NCI-H2029 treated with DMSO at 0.1 percent for 48 hours (cell line): ENCODE measurements around the gene ST6GALNAC2.
"Not testable (repeated sequence)": the region's sequence is repeated elsewhere in the genome, so short reads cannot be mapped to it uniquely, and the experiment has no call there.

Source experiments
- DNase-seq: peaks from one replicate; lab custom pipeline; 2025; lab: John Stamatoyannopoulos, UW

Gene ST6GALNAC2

DNA sequence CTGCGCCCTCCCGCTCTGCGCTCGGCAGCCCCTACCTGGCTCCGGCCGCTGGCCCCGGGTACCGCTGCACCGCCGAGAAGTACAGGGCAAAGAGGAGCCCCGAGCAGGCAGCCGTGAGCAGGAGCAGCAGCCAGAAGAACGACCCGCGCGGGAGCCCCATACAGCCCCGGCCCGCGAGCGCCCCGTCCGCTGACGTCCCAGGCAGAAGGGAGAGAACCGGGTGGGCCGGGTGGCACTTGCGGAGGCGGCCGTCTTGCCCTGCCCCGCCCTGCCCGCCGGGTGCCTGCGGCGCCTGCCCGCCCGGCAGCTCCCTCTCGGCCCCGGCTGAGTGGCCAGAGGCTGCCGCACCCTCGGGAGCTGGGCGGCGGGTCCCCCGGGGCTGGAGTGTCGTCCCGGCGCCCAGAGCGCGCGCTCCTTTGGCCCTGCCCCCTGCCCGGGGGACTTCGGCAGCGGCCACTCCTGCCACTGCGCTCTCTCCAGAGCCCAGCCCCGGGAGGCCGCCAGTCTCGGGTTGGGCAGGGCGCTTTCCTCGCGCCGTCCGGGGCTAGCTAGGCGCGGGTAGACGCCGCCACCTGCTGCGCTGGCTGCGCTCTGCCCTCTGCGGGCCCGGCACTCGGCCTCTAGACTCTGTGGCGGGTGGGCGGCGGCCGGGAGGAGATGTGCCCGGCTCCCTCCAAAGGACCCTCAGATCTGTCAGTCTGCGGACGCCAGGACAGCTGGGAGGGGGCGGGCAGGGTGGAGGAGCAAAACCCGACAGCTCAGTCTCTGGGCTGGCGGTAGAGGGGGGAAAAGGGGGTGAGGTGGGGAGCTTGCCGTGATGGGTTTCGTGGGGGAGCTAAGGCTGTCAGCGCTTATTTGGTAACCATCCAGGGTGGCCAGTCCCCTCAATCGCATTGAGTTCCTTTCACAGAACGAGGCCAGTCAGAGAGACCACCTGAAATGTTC lies at the start of gene ST6GALNAC2:
Gene ST6GALNAC2 (minus strand): TSS at position 212 of the 945 bp plus-strand sequence. CDS start 52 bp downstream, at position 160.
- no peak for DNase-seq

DNA sequence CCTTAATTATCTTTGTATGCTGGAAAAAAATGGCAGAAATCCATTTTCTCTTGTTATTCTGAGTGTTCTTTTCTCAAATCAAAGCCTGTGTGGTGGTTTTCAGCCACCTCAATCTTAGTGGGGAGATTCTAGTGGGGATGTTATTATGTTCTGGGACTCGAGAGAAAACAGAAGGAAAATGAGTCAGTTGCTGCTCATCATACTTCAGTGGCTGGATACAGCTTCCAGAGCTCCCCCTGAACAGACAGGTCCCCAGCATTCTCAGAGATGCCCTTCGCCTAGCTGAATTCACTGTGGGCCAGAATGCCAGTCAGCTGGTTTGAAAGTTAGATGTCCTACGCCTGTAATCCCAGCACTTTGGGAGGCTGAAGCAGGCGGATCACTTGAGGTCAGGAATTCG lies 49.4 kb upstream of the ST6GALNAC2 start:
- DNase-seq: no peak

DNA sequence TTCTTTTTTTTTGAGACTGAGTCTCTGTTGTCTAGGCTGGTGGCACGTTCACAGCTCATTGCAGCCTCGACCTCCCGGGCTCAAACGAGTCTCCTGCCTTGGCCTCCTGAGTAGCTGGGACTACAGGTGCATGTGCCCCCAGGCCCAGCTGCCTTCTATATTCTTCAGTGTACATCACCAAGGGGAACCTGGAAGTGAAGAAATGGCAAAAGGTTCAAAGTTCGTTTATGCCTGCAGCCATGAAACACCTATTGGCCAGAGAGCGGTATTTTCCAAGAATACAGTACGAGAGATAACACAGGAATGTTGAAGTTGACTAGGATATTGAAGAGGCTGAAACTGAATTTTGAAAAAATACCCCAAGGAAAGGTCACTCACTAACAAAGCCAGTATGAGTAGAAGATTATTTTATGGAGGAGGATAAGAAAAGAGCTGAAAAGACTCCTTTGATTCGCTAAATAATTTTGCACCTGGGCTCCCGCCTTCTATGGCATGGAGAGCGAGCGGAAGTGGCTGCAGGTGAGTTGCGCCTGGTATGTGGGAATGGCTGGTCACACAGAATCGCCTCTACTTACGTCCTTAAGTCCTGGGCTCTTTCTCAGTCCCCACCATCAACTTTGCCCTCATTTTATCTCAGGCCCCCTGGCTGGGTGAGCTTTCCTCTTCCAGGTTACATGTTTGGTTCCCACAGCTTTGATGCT lies 48.1 kb upstream of the ST6GALNAC2 start:
- DNase-seq: no peak

DNA sequence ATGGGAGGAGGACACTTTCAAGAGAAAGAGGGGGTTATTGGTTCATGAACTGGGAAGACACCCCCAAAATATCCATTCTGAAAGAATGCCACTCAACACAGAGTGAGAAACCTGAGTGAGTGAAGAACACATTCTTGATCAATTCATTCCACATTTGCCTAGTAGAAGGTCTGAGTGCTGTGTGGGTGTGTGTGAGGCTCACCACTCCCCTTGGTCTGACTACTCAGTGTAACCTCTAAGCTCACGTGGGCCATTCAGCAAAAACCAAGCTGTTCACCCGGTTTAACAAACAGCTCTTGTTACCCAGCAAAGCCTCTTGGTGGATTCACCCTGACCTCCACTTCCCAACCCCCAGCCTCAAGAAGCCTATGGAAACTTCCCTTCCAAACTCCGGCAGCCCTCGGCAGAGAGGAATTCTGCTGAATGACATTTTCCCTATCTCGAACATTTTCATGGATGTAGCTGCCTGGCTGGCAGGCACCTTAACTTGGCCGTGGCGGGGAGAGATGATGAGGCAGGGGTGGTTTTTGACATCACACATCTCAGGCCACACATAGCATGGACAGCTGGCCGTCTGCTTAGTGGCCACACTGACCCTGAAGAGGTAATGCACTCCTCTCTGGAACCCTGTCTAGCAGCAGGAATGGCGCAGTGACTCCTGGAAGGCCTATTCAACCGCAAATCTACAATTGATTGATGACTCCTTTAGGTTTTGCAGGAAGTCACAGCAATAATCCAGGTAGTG lies 46.3 kb upstream of the ST6GALNAC2 start:
- DNase-seq: no peak

DNA sequence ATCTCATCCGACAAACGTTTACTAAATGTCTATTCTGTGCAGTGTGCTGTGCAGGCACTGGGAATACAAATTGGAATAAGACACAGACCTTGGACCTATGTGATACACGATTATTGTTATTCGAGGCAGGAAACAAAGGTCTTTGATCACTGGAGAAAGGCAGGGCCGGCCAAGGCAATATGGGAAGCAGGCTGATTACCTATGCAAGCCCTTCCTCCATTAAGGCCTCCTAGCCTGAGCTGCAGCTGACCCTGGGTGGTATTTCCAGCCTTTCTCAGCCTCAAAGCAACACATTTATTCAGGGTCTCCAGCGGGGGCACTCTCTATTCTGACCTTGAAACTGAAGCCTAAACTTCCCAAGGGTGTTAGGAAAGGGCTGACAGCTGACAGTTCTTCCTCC lies 44.5 kb upstream of the ST6GALNAC2 start:
- DNase-seq: no peak

DNA sequence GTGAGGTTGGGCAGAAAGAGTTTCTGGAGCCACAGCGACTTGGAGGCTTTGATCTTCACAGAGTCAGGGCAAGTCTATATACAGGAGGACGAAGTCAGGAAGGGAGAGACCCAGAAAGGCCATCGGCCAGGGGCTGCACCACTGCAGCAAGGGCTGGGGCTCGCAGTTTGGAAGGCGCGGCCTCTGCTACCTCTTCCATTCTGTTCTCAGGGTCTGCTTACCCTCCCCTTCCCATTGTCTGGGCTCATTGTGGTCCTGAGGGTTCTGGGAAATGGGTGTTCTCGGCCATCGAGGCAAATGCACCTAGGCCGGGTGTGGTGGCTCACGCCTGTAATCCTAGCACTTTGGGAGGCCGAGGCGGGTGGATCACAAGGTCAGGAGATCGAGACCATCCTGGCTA lies 41.9 kb upstream of the ST6GALNAC2 start:
- no peak for DNase-seq

DNA sequence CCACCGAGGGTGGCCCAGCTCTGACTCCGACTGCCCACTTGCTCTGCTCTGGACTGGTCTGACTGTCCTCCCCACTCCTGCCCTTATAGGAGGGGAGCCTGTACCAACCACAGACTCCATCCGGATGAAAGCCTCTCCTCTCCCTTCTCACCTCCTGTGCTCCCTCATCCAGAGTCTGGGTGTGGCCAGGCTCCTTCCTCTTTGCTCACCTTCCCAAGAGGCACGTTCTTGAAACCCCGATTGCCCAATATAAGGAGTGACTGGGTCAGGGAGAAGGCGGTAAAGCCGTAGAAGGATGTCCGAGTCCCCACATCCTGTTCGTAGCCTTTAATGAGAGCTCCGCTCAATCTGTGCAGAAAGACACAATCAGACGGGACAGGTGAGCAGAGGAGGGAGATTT lies 40.8 kb upstream of the ST6GALNAC2 start:
- no peak for DNase-seq

DNA sequence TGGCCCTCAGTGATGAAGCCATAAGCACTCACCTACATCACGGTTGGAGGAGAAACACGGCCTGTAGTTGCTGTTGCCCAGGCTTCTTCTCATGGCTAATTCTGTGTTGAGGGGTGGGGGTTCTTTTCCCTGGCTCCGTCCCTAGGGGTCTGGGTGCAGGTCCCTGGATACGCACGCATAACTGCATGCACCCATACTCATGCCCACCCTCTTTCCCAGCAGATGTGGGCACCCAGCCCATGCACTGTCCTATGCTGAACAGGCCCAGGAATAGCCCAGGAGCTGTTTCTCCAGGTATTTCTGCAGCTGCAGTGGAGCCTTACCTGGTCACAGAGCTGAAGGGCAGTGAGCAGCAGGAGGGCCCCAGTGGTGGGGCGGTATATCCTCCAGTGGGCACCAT lies 39.8 kb upstream of the ST6GALNAC2 start:
- DNase-seq: no peak

DNA sequence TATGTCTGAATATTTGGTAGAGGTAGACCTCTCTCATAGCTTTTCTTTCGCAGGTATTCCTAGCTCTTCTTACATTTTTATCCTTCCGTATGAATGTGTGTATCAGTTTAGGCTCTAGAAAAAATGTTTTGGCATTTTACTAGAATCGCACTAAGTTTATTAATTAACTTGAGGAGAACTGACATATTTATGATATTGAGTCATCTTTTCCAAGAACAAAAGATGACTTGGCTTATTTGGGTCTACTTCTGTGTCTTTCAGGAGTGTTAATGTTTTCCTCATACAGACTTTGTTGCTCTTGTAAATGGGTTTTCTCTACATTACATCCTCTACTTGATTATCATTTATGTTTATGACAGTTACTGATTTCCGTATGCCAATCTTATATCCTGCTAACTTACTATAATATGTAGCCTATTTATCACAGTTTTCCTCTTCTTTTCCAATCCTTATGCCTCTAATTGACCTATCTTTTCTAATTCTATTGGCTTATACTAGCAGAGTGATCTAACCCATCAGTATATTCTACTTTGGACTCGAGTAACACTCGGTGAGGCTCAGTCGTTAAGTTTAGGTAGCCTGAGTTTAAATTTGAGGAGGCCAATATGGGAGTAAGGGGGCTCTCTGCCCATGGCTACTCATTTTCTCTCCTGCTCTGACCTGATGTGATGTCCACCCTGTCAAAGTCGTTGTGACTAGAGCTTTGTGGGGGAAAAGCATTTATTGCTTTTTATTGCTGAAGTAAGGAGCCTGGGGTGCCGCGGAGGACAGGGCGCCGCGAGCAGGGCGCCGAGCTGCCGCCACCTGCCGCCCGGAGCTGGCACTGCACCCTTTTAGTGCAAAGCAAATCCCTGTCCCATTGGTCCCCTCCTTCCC lies 37.8 kb upstream of the ST6GALNAC2 start:
- DNase-seq: no peak

DNA sequence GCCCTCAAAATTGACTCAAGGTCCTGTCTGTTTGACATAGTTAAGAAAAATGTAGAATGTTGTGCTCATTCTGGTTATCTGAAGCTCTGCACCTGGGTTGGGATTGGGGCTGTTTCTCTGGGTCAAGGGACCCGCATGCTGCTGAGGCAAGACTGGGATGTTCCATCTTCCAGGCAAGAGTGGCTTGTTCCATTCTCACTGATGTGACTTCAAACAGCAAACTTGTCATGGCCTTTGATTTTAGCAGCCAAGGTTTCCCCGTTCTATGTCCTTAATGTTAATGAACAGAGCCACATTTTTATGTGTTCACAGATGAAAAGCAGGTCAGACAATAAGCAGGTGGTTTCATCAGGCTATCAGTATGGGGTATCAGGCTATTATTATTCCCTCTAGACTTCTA lies 32.2 kb upstream of the ST6GALNAC2 start:
- DNase-seq: no peak

DNA sequence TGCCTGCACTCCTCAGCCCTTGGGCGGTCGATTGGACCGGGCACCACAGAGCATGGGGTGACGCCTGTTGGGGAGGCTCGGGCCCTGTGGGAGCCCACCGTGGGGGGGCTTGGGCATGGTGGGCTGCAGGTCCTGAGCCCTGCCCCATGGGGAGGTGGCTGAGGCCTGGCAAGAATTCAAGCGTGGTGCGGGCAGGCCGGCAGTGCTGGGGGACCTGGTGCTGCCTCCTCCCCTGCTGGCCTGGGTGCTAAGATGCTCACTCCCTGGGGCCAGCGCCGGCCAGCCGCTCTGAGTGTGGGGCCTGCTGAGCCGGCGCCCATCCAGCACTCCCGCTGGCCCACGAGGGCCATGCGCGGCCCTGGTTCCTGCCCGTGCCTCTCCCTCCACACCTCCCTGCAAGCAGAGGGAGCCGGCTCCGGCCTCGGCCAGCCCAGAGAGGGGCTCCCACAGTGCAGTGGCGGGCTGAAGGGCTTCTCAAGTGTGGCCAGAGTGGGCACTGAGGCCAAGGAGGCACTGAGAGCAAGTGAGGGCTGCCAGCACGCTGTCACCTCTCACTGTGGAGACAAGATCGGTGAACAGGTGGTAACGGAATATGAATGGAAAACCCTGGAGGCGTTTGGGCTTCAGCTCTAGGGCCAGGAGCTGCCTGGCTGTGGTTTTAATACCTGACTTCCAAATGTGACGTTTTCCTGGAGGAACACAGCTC lies 29.4 kb upstream of the ST6GALNAC2 start:
- no peak for DNase-seq

DNA sequence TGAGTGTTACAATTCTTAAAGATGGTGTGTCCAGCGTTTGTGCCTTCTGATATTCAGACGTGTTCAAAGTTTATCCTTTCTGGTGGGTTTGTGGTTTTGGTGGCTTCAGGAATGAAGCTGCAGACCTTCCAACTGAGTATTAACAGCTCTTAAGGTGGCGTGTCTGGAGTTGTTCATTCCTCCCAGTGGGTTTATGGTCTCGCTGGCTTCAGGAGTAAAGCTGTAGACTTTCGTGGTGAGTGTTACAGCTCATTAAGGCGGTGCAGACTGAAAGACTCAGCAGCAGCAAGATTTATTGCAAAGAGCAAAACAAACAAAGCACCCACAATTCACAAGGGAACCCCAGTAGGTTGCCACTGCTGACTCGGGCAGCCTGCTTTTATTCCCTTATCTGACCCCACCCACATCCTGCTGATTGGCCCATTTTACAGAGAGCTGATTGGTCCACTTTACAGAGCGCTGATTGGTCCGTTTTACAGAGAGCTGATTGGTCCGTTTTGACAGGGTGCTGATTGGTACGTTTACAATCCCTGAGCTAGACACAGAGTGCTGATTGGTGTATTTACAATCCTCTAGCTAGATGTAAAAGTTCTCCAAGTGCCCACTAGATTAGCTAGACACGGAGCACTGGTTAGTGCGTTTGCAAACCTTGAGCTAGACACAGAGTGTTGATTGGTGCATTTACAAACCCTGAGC lies 28.6 kb upstream of the ST6GALNAC2 start:
- not testable (repeated sequence) for DNase-seq

DNA sequence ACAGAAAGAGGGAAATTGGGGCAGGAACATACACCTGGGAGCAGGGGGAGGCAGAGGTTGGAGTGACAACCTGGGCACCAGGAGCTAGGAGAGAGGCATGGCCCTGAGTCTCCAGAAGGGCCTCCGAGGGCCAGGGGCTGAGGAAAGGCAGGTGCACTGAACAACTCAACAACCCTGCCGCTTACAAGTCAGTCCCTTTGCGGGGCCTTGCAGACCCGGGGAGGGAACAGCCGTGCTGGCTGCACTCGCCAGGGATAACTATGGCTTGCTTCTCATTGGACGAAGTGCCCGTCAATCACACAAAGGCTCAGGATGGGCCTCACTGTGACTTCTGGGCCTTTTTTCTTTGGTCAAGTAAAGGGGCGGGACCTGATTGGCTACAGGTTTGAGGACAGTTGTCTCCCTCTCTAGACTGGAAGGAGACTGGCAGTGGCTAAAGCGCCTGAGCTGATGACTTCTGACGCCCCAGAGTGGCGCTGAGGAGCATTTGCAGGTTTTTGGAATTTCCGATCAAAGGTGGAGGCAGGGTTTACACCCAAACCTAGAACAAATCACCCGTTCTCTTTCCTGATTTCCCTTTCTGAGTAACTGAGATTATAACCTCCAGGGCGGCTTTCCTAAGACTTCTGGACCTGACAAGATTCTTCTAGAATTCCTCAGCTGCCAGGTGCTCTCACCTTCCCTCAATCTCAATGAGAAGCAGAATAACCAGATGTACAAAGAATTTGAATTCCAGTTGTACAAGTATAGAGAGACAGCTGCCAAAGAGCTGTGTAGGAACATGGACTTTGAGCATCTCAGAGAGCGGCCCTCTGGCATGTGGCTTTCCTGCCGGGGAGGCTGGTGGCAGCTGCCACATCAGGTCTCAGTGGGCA lies 27.6 kb upstream of the ST6GALNAC2 start:
- DNase-seq: no peak

DNA sequence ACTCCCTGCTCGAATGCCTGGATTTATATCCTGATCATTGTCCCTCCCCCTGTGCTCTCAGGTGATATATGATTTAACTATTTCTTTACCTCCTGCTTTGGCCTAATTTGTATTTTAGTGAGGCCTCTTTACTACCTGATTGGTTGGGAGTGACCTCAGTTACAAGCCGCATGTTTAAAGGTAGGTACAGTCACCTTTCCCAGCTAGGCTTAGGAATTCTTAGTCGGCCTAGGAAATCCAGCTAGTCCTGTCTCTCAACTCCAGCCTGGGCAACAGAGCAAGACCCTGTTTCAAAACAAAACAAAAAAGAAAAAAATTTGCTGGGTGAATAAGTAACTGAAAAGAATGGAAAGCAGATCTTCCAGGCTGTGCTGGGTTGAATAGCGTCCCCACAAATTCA lies 26.8 kb upstream of the ST6GALNAC2 start:
- DNase-seq: no peak

DNA sequence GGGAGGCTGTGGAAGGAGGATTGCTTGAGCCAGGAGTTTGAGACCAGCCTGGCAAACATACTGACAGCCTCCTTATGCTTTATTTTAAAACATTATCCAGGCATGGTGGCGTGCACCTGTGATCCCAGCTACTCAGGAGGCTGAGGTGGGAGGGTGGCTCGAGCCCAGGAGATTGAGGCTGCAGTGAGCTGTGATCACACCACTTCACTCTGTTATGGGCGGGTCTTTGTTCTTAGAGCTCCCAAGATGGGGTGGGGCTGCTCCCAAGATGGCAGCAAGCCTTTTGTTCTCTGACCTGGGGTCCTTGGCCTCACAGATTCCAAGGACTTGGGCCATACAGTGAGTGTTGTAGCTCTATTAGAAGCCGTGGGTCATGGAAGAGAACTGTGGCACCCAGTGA lies 26.1 kb upstream of the ST6GALNAC2 start:
- no peak for DNase-seq

DNA sequence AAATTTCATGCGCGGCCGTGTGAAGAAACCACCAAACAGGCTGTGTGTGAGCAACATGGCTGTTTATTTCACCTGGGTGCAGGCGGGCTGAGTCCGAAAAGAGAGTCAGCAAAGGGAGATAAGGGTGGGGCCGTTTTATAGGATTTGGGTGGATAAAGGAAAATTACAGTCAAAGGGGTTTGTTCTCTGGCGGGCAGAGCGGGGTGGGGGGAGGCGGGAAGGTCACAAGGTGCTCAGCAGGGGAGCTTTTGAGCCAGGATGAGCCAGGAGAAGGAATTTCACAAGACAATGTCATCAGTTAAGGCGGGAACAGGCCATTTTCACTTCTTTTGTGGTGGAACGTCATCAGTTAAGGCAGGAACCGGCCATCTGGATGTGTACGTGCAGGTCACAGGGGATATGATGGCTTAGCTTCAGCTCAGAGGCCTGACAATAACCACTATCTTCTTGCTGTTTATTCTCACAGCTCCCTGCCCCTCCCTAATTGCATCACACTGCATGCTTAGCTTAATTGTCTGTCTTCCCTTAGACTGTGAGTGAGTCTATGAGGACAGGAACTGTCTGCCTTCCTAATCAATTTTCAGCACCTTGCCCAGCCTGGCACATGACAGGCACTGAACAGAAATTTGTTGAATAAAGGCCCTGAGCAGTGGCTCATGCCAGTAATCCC lies 25.6 kb upstream of the ST6GALNAC2 start:
- not testable (repeated sequence) for DNase-seq

DNA sequence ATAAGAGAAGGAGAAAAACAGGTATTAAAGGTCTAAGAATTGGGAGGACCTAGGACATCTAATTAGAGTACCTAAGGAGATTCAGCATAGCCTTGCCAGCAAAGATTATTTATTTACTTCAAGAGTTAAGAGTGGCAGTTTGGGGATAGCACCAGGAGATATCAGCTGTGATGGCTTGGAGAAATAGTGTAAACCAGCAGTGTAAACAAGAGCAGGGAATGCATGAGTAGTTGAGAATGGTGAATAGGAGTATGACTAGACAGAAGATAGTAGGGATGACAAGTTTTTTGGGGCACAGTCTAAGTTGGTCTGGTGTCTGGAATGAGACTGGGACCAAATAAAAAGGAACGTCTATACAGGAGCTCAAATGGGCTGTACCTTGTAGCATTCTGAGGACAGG lies 21.0 kb upstream of the ST6GALNAC2 start:
- DNase-seq: not testable (repeated sequence)

DNA sequence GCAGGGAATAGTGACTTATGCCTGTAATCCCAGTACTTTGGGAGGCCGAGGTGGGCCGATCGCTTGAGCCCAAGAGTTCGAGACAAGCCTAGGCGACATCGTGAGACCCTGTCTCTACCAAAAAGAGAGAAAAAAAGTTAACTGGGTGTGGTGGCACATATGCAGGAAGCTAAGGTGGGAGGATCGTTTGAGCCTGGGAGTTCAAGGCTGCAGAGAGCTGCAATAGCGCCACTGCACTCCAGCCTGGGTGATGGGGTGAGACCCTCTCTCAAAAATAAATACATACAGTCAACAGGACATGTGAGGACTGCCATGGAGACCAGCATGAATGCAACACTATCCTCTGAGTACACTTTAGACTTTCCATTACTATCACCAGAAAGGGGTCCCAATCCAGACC lies 15.4 kb upstream of the ST6GALNAC2 start:
- DNase-seq: no peak
